GM18519 (cell line): ENCODE results near the gene SLC16A5.
A peak's percentile ranks its signal among the peaks of the same experiment; 100 is the strongest.
"Not testable (repeated sequence)": the region's sequence is repeated elsewhere in the genome, so short reads cannot be mapped to it uniquely, and the experiment has no call there.

Source experiments
- ATAC-seq: cut with Tn5 transposase; IDR thresholded peaks from one replicate; pipeline ENCODE4 v1.9.1; 2021; ENCODE audit warnings: mild to moderate bottlenecking, moderate library complexity; ENCODE audit not compliant: unreplicated experiment, low FRiP score

SLC16A5 gene

GRCh38 chr17:75109046-75109406 lies 21.3 kb downstream of the SLC16A5 start:
- ATAC-seq: no peak

DNA sequence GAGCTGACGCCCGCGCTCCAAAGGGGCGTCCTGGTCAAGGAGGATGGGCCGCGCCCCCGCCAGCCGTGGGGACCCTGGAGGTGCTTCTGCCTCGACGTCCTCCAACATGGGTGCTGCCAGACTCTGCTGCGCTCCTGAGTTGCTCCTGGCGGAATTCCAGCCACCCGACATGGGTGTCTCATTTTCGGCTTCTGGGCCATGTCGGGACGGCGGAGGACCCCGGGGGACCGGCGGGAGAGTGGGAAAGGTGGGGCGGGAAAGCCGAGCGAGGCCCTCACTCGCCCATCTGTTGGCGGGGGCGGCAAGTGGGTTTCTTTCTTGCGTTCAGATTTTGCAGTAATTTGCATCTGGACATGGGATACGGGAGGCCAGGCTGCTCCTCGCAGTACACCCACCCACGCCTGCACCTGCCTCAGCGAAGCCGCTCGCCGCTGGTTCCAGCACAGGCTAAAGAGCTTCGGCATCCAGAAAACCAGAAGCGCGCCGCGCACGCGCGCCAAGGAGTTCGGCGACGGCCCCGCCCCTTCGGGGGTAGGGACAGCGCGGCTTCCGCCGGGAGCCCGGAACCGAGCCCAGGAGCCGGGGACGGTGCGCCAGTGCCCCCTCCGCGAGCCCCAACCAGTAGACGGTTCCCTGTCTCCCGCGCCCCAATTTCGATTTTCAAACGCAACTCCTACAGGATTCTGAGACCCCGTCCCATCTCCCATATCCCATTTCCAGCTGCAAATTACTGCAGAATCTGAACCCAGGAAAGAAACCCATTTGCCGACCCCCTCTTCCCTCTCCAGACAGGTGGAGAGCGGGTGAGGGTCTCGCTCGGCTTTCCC lies 21.9 kb downstream of the SLC16A5 start, which contains the start of gene ARMC7:
TSS of gene ARMC7 (plus strand) at position 563 of the 827 bp plus-strand sequence. CDS start 320 bp downstream, outside the sequence.
- peak; percentile 53 for ATAC-seq

DNA sequence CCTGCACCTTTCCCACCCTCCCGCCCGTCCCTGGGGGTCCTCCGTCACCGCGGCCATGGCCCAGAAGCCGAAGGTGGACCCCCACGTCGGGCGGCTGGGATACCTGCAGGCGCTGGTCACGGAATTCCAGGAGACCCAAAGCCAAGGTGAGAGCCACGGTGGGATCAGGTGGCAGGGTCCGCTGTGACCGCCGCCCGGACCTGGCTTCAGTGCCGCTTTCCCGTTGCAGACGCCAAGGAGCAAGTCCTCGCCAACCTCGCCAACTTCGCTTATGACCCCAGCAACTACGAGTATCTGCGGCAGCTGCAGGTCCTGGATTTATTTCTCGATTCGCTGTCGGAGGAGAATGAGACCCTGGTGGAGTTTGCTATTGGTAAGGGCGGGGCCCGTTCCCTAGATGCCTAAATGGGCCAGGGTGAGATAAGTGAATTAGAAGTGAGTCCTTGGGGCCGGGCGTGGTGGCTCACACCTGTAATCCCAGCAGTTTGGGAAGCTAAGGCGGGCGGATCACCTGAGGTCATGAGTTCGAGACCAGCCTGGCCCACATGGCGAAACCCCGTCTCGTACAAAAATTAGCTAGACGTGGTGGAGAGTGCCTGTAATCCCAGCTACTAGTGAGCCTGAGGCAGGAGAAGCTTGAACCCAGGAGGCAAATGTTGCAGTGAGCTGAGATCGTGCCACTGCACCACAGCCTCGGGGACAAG lies 22.6 kb downstream of the SLC16A5 start:
- ATAC-seq: no peak

- ATAC-seq: no peak
These were observed 24.1 kb downstream of the SLC16A5 start for GRCh38 chr17:75111777-75112335.

- ATAC-seq: no peak
These were observed 26.2 kb downstream of the SLC16A5 start for GRCh38 chr17:75113798-75114551.

DNA sequence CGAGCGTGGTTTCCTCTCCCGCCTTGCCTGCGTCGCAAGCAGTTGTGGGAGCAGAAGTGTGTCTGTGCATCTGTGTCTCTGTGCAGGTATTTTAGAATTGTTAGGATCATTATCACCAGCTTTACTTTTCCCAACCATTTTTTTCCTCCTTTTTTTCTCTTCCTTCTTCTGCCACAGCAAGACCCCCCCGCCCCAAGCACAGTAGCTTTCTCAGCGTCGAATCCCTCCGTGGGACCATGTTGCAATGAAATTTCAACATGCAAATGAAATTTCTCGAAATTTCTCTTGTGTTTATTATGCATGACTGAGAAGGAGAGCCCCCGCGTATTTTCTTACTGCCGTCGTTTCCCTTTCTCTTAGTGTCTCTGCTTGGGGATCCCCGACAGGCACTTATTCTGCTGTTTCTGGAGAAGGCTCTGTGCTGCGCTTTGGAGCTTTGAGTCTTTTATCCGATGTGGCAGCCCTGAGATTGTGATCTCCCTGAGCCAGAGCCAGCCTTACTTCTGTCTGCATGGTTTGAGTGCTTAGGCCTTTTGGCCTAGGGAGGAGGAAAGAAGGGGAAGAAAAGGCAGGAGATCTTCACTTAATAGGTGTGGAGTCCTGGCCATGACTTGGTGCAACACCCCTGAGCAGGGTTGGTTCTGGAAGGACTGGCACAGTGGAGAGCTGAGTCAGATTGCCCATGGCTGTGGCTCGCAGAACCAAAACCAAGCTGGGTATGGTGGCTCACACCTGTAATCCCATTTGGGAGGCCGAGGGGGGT lies 27.0 kb downstream of the SLC16A5 start:
- ATAC-seq: no peak

DNA sequence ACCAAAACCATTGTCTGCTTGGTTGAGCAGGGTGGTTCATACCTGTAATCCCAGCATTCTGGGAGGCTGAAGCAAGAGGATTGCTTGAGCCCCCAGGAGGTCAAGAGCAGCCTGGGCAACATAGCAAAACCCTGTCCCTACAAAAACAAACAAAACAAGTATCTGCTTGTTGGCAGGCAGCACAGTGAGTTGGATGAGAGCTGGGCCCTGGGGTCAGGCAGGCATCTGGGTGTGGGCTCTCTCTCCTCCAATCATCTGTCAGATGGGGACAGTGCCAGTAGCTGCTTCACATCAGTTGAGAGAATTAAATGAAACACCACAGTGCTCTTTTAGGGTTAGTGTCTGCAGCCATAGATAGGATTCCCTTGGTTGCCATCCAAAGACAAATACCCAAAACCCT lies 27.8 kb downstream of the SLC16A5 start:
- ATAC-seq: no peak

GRCh38 chr17:75116737-75117136 lies 29.0 kb downstream of the SLC16A5 start:
- no peak for ATAC-seq

DNA sequence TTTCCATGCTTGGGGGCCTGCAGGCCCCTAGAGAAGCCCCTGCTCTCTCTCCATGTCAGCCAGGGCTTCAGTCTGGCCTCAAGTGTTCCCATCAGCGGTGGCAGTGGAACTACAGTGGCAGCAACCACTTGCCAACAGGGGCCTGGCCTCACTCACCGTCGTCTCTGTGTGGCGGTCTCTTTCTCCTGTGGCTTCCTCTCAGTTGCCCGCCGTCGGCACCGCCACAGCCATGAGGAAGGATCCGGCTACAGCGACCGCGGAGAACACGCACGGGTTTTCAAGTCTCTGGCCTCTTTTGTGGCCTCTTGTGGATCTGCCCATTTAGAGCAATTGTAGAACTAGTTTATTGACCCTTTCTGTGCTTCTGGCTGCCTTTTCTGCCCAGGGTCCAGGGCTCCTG lies 30.6 kb downstream of the SLC16A5 start:
- no peak for ATAC-seq

GRCh38 chr17:75124041-75124818 lies 36.5 kb downstream of the SLC16A5 start:
- no peak for ATAC-seq

DNA sequence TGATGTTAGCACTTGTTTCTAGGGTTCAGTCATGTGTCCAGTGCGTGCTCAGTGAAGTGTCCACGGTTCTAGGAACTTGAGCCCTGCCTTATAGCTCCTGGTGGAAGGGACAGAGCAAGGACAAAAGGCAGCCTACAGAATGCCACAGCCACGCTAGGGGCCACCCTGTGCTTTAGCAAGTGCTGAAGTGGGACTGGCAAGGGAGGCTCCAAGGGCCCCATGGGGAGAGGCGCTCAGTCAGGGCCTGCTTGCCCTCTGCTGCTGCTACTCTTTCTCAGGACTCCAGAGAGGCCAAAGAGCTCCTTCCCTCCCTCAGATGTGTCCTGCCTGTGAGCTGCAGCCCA lies 37.0 kb downstream of the SLC16A5 start:
- no peak for ATAC-seq

DNA sequence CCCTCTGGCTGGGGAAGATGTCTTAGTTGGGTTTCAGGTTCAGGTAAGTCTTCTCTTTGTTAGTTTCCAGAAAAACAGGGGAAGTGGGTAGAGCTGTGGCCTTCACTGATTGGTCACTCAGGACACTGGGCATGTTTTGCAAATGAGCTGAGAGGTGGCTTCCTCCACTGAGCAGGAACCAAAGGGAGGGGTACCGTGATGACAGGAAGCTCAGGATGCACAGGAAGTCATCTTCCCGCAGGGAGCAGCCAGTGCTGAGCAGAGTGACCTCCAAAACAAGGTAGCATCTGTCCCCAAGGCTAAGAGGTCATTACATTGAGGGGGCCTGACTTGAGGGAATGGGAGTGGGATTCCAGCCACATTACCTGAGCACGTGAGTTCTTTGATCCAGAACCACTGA lies 38.2 kb downstream of the SLC16A5 start:
- ATAC-seq: no peak

GRCh38 chr17:75126954-75127353 lies 39.2 kb downstream of the SLC16A5 start:
- no peak for ATAC-seq

DNA sequence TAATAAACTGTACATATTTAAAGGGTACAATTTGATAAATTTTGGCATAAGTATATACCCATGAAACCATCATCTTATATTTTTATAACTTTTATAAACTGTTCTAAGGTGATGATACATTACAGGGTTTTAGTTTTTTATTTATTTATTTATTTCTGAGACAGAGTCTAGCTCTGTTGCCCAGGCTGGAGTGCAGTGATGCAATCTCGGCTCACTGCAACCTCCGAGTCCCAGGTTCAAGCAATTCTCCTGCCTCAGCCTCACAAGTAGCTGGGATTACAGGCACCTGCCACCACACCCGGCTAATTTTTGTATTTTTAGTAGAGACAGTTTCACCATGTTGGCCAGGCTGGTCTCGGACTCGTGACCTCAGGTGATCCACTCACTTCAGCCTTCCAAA lies 40.2 kb downstream of the SLC16A5 start:
- ATAC-seq: not testable (repeated sequence)

- ATAC-seq: no peak
These were observed 41.1 kb downstream of the SLC16A5 start for GRCh38 chr17:75128694-75129505.

GRCh38 chr17:75129576-75129975 lies 41.8 kb downstream of the SLC16A5 start:
- ATAC-seq: no peak

DNA sequence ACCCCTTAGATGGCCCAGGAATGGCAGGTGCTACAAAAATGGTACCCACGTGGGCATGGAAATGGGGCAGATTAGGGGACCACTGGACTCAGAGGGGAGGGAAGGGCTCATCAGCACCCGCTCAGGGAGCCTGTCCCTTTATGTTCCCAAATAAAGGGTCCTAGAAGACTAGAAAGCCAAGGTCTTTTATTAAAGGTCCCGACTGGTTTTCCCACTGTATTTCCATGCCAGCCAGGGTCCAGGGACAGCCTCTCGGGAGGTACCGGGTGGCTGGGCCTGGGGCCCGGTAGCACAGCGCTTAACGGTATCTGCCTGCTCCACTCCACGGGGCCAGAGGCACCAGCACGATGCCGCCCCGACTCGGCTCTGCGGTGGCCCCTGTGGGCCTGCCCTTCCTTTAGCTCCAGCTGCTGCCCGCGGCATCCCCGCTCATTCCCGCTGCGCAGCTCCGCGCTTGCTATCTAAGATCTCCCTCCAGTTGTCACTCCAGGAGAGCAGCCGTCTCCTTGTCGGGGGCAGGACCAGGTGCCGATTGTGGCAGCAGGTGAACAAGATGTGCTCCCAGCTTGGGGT lies 42.4 kb downstream of the SLC16A5 start:
- ATAC-seq: no peak

GRCh38 chr17:75130632-75131277 lies 43.0 kb downstream of the SLC16A5 start:
- ATAC-seq: no peak
